Stimulated activated CD8-positive, alpha-beta memory T cell treated with anti-CD3 and anti-CD28 coated beads, Interleukin-12 subunit alpha, Interleukin-12 subunit beta, amount 100 ng/mL, for 24 hours (primary cell): ENCODE data around the gene TGFBR3.

Experiments used
- DNase-seq: peaks from one replicate; pipeline ENCODE4 v3.0.0-alpha.2; 2020; ENCODE audit errors: extremely low read depth

The TGFBR3 gene

GRCh38 chr1:91777630-91778300, 108.2 kb downstream of the TGFBR3 start:
- no peak for DNase-seq

GRCh38 chr1:91777196-91777595, 108.8 kb downstream of the TGFBR3 start:
- no peak for DNase-seq

- DNase-seq: no peak
Measured at GRCh38 chr1:91776068-91776794, 109.7 kb downstream of the TGFBR3 start.

- DNase-seq: no peak
Measured at GRCh38 chr1:91775227-91775626, 110.7 kb downstream of the TGFBR3 start.

GRCh38 chr1:91774520-91775203, 111.3 kb downstream of the TGFBR3 start:
- DNase-seq: no peak

GRCh38 chr1:91771717-91772116, 114.2 kb downstream of the TGFBR3 start:
- DNase-seq: no peak

- no peak for DNase-seq
Measured at GRCh38 chr1:91770667-91771268, 115.2 kb downstream of the TGFBR3 start.

- DNase-seq: no peak
Measured at GRCh38 chr1:91769742-91770141, 116.2 kb downstream of the TGFBR3 start.

GRCh38 chr1:91768786-91769725, 116.9 kb downstream of the TGFBR3 start:
- no peak for DNase-seq

- DNase-seq: no peak
Measured at GRCh38 chr1:91768120-91768519, 117.8 kb downstream of the TGFBR3 start.

GRCh38 chr1:91766883-91767282, 119.1 kb downstream of the TGFBR3 start:
- DNase-seq: no peak

- DNase-seq: no peak
Measured at GRCh38 chr1:91765880-91766443, 120.0 kb downstream of the TGFBR3 start.

- no peak for DNase-seq
Measured at GRCh38 chr1:91765293-91765692, 120.7 kb downstream of the TGFBR3 start.

- no peak for DNase-seq
Measured at GRCh38 chr1:91764471-91765115, 121.4 kb downstream of the TGFBR3 start.

GRCh38 chr1:91763252-91763651, 122.7 kb downstream of the TGFBR3 start:
- DNase-seq: no peak

GRCh38 chr1:91761295-91761721, 124.6 kb downstream of the TGFBR3 start:
- no peak for DNase-seq

- no peak for DNase-seq
Measured at GRCh38 chr1:91760512-91760911, 125.4 kb downstream of the TGFBR3 start.

- no peak for DNase-seq
Measured at GRCh38 chr1:91759076-91759475, 126.9 kb downstream of the TGFBR3 start.

GRCh38 chr1:91757763-91758460, 128.0 kb downstream of the TGFBR3 start:
- DNase-seq: no peak
